LNCaP clone FGC (cell line): Measurements from ENCODE around the gene ASPRV1.
"Not testable (repeated sequence)": the region's sequence is repeated elsewhere in the genome, so short reads cannot be mapped to it uniquely, and the experiment has no call there.

Source experiments
- DNase-seq: peaks from one replicate; pipeline ENCODE4 v3.0.0-alpha.2; 2011; ENCODE audit warnings: low read depth
- H3K4me3 ChIP-seq: 2 replicates; pipeline ENCODE4 v1.5.1; 2011; ENCODE audit warnings: mild to moderate bottlenecking, low read depth, low read length, control low read depth
- CTCF ChIP-seq: IDR thresholded peaks from 2 replicates; pipeline ENCODE4 v1.5.1; 2012; ENCODE audit warnings: mild to moderate bottlenecking; ENCODE audit not compliant: control insufficient read depth, insufficient read depth; ENCODE audit errors: extremely low read depth

ASPRV1 gene

GRCh38 chr2:69952336-69953115 is 8.9 kb downstream of the ASPRV1 start:
- H3K4me3 ChIP-seq, result no peak overlapping the region
- TF ChIP-seq CTCF, result no peak
- DNase-seq, result no peak

GRCh38 chr2:69950671-69951070 is 10.8 kb downstream of the ASPRV1 start:
- not testable (repeated sequence) for H3K4me3 ChIP-seq, DNase-seq

GRCh38 chr2:69950241-69950640 is 11.2 kb downstream of the ASPRV1 start:
- no peak overlapping the region for H3K4me3 ChIP-seq
- DNase-seq, result no peak
- no peak for TF ChIP-seq CTCF

GRCh38 chr2:69948963-69949645 is 12.3 kb downstream of the ASPRV1 start:
- no peak for DNase-seq
- H3K4me3 ChIP-seq, result no peak overlapping the region
- TF ChIP-seq CTCF, result no peak

- DNase-seq, result no peak
- H3K4me3 ChIP-seq, result no peak overlapping the region
- no peak for TF ChIP-seq CTCF
Observed at GRCh38 chr2:69948032-69948962, 13.1 kb downstream of the ASPRV1 start.

GRCh38 chr2:69947325-69947931 is 14.0 kb downstream of the ASPRV1 start:
- DNase-seq, result no peak
- TF ChIP-seq CTCF, result no peak
- H3K4me3 ChIP-seq, result no peak overlapping the region
